Lung microvascular endothelial cell (primary cell): ENCODE measurements around the gene SUSD3. TPM values are rescaled to one million over a fixed set of nuclear protein-coding genes. Genes with fewer than 3 reads are reported as not detected.

ENCODE experiments used
- DNase-seq, 2 donors: peaks; one replicate each; pipeline versions ENCODE4 v3.0.0 to v3.0.0-alpha.2; 2010; ENCODE audit warnings: low read depth in 2 of 2
- total RNA-seq: library from RNA; depleted of rRNA; stranded (reverse); fragments of >200 nt; gene quantifications from 2 replicates; pipeline ENCODE4 v1.2.1, GENCODE V29; 2014

The SUSD3 gene
- total RNA-seq, 1 donor from 2014 or later: not detected

- no peak for DNase-seq
These were observed 5.5 kb upstream of the SUSD3 start for GRCh38 chr9:93052791-93053540.

GRCh38 chr9:93053781-93054331 lies 4.6 kb upstream of the SUSD3 start:
- no peak for DNase-seq

- DNase-seq: no peak
These were observed 3.5 kb upstream of the SUSD3 start for GRCh38 chr9:93054758-93055704.

- DNase-seq: no peak
These were observed 1.3 kb upstream of the SUSD3 start for GRCh38 chr9:93057042-93057702.

GRCh38 chr9:93057703-93058354 lies 672 bp upstream of the SUSD3 start:
- no peak for DNase-seq

DNA sequence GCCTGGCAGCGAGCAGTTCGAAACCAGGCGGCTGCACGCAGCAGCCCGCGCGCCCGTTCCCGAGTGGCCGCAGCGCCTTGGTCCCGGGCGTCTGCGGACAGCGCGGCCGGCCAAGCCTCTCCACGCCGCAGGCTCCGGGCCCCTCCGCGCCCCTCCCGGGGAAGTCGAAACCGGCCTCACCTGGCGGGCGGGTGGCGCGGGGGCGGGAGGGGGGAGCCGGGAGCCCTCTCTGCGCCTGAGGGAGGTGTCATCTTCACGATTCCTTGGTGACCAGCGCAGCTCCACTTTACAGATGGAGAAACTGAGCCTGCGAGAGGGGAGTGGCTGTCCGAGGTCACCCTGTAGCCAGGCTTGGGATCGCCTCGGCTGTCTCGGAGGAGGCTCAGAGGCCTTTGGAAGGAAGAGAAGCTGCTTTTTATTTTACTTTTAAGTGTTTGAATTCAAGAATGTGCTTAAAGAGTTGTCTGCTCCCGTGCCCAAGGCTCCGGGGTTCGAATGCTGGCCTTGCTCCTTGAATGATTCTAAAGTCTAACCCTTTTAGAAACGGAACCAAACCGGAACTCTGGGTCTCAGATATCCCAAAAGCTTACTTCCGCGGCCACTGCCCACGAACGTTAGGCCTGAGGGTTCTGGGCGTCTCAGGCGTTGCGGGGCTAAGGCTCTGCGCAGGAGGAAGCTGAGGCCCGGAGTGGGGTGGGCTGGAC lies 662 bp downstream of the SUSD3 start:
- DNase-seq: no peak

GRCh38 chr9:93059715-93060578 lies 1.4 kb downstream of the SUSD3 start:
- DNase-seq: no peak

- no peak for DNase-seq
These were observed 2.3 kb downstream of the SUSD3 start for GRCh38 chr9:93060746-93061259.

DNA sequence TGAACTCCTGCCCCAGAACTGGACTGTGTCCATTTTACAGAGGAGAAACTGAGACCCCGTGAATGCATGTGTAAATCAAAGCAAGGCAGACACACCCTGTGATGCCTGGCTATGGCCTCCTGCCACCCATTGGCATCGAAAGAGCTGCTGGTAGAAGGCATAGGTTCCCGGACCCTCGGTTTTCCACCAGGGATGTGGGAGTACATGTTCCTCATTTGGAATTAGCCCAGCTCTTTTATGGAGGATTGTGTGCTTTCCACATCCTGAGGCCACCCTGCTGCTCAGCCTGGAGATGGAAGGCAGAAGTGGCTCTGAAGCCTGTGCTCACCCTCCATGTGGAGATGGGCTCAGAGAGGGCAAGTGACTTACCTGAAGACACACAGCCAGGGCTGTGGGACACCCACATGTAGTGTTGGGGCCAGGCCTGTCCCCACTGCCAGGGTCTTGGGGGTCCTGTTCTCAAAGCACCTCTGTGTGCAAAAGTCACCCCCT lies 2.8 kb downstream of the SUSD3 start:
- DNase-seq: no peak

GRCh38 chr9:93061791-93062763 lies 3.6 kb downstream of the SUSD3 start:
- no peak for DNase-seq

DNA sequence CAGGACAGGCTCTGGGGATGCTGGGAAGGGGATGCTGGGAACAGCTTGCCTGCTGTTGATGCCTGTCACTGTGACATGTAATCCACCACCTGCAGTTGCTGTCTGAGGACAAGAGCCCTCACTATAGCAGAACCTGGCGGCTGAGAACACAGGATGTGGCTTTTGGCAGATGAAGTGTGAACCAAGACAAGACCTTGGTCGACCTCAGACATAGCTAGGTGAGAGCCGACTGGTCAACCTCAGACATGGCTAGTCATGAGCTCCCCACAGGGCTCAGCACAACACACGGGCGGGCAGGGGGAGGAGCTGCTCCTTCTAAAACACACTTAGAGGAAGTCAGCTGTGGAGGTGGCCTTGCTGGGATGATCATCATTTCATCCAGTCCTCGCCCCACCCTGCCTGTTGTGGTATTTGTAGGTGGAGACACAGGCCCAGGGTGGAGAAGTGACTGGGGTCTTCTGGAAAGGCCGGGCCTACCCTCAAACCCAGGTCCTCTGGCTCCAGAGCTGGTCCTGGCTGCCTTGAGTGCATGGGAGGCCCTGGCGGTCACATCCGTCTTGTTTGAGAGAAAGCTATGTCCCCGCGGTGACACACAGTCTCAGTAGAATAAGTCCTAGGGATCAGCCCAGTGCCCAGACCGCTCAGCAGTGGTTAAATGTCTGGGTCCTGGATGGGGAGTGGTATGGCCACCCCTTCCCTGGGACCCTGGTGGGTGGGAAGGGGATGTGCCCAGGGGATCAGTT lies 6.1 kb downstream of the SUSD3 start:
- DNase-seq: no peak

GRCh38 chr9:93065135-93065720 lies 6.7 kb downstream of the SUSD3 start:
- no peak for DNase-seq

- DNase-seq: no peak
These were observed 8.6 kb downstream of the SUSD3 start for GRCh38 chr9:93066978-93067603.

- DNase-seq: no peak
These were observed 10.5 kb downstream of the SUSD3 start for GRCh38 chr9:93068956-93069355.

DNA sequence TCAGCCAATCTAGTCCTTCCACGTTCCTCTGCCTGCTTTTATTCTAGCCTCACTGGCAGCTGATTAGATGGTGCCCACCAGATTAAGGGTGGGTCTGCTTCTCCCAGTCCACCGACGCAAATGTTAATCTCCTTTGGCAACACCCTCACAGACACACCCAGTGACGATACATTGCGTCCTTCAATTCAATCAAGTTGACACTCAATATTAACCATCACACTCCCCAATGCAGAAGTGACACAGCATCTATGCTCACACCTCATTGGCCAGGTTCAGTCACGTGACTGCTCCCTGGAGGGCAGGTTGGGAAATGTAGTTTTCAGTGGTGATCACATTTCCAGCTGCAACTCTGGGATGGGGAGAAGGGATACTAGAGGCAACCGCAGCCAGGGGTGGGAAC lies 13.0 kb downstream of the SUSD3 start:
- DNase-seq: peak; percentile 33 to 40

DNA sequence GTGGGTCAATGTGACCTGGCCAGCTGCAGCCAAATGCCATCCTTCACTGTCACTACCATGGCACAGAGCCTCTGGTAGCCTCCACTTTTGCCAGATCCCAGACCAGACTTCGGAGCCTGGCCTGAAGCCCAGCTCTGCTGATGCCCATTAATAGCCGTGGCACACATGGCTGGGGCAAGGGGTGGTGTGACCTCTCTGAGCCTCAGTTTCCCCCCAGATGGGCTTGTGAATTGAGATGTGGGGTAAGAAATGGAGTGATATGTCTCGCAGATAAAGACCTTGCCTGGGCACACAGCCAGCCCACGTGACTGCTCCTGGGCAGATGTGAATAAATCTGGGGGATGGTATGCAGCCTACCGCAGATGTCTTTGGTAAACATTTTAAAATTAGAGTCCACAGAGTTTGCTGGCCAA lies 13.9 kb downstream of the SUSD3 start:
- DNase-seq: no peak
